HepG2 (cell line): ENCODE data around the gene TBRG1. TPM values are rescaled to one million over a fixed set of nuclear protein-coding genes. Genes with fewer than 3 reads are reported as not detected.

ENCODE experiments used
- ATAC-seq: fragments of 200-7000 bp; cut with Tn5 transposase; 3 replicates; pipeline ENCODE4 v1.9.1; 2020; ENCODE audit warnings: mild to moderate bottlenecking, moderate library complexity
- BruUV-seq: library from RNA; stranded (reverse); fragments of 400-500 nt; replicated peaks from 2 replicates; lab custom pipeline; 2021; lab: Mats Ljungman, UMichigan
- CTCF ChIA-PET: fragments of 300-600 bp; formaldehyde crosslinking; extraction: SDS; loops from one replicate; lab custom pipeline; 2021; ENCODE audit warnings: low total read pairs, inconsistent platforms, low intra/inter-chr PET ratio; lab: Yijun Ruan, JAX
- POLR2A ChIA-PET: fragments of 350-600 bp; sonication (Branson Sonifier 250); formaldehyde crosslinking; loops from one replicate; lab custom pipeline; 2020; ENCODE audit warnings: antibody characterized with exemption, inconsistent platforms; lab: Yijun Ruan, JAX
- DNase-seq: peaks from one replicate; pipeline ENCODE4 v3.0.0-alpha.2; 2015; ENCODE audit warnings: low spot score
- FAIRE-seq: peaks from 3 replicates; lab custom pipeline; 2011; peaks lifted over from hg19 to GRCh38; lab: Jason Lieb, UNC
- H2AFZ ChIP-seq: one replicate; pipeline ENCODE4 v1.6.1; 2011; ENCODE audit warnings: low read length, inconsistent platforms
- H3K27ac ChIP-seq: fragments of 300-600 bp; 3 replicates; pipeline ENCODE4 v1.8.0; 2011; ENCODE audit warnings: mixed run types, mild to moderate bottlenecking, mixed read lengths, low read length, inconsistent platforms; ENCODE audit not compliant: insufficient read depth; ENCODE audit errors: extremely low read length
- H3K27me3 ChIP-seq, 2 experiments: fragments of 200-600 bp in 1 of 2; 2 replicates in 1 of 2; 3 replicates in 1 of 2; pipeline versions ENCODE4 v1.6.0 to v1.8.0; 2011; ENCODE audit warnings: low read length in 2 of 2, mild to moderate bottlenecking in 2 of 2, moderate library complexity in 2 of 2, inconsistent platforms in 1 of 2; ENCODE audit not compliant: insufficient read depth in 2 of 2, control insufficient read depth in 1 of 2
- H3K36me3 ChIP-seq, 2 experiments: fragments of 200-600 bp in 1 of 2; replicated peaks in 1 of 2; 2 replicates in 1 of 2; 3 replicates in 1 of 2; pipeline versions ENCODE4 v1.5.1 to v1.8.0; 2011; ENCODE audit warnings: low read length in 2 of 2, inconsistent platforms in 1 of 2; ENCODE audit not compliant: insufficient read depth in 2 of 2, control insufficient read depth in 1 of 2
- H3K4me1 ChIP-seq: 2 replicates; pipeline ENCODE4 v1.5.1; 2012; ENCODE audit warnings: low read length, inconsistent platforms; ENCODE audit not compliant: insufficient read depth
- H3K4me2 ChIP-seq: 2 replicates; pipeline ENCODE4 v1.6.0; 2011; ENCODE audit warnings: low read depth, low read length, inconsistent platforms
- H3K4me3 ChIP-seq, 3 experiments: fragments of 200-600 bp in 1 of 3; sonication (generic), shearing (Covaris generic) in 1 of 3; replicated peaks in 1 of 3; 2 replicates each; pipeline ENCODE4 v1.5.1; 2011 to 2016; ENCODE audit warnings: low read length in 3 of 3, inconsistent platforms in 2 of 3, low read depth in 2 of 3, mild to moderate bottlenecking in 2 of 3, control low read depth in 1 of 3, mixed read lengths in 1 of 3; ENCODE audit not compliant: insufficient read depth in 1 of 3
- H3K79me2 ChIP-seq: one replicate; pipeline ENCODE4 v1.6.1; 2011; ENCODE audit warnings: low read length, inconsistent platforms; ENCODE audit not compliant: insufficient read depth
- H3K9ac ChIP-seq: 2 replicates; pipeline ENCODE4 v1.6.0; 2011; ENCODE audit warnings: mild to moderate bottlenecking, low read depth, low read length, inconsistent platforms; ENCODE audit not compliant: insufficient read depth
- H3K9me3 ChIP-seq: 2 replicates; pipeline ENCODE4 v1.5.1; 2012; ENCODE audit warnings: mild to moderate bottlenecking, low read length
- H4K20me1 ChIP-seq: 2 replicates; pipeline ENCODE4 v1.6.0; 2011; ENCODE audit warnings: inconsistent platforms, mild to moderate bottlenecking, low read length, moderate library complexity; ENCODE audit not compliant: insufficient read depth
- ATF7 ChIP-seq, 2 experiments: fragments of 450-650 bp in 1 of 2; sonication (generic) in 1 of 2; formaldehyde crosslinking in 1 of 2; IDR thresholded peaks; 2 replicates each; pipeline versions ENCODE4 v1.4.0 to v1.6.1; 2016 to 2020; ENCODE audit warnings: antibody characterized with exemption in 1 of 2, mild to moderate bottlenecking in 1 of 2, missing genetic modification reagents in 1 of 2
- CEBPB ChIP-seq: IDR thresholded peaks from 2 replicates; pipeline ENCODE4 v1.6.1; 2011; ENCODE audit warnings: low read depth, low read length, improper control_type of control experiment, borderline replicate concordance
- ELF4 ChIP-seq: sonication (generic); formaldehyde crosslinking; IDR thresholded peaks from 2 replicates; pipeline ENCODE4 v1.5.0; 2020; ENCODE audit warnings: missing genetic modification reagents, mild to moderate bottlenecking, moderate library complexity, borderline replicate concordance
- KDM1A ChIP-seq: IDR thresholded peaks from 2 replicates; pipeline ENCODE4 v1.6.1; 2016; ENCODE audit warnings: missing compliant biosample characterization
- KDM5B ChIP-seq: sonication (generic); formaldehyde crosslinking; IDR thresholded peaks from 2 replicates; pipeline ENCODE4 v1.4.0; 2020; ENCODE audit warnings: missing genetic modification reagents, mild to moderate bottlenecking, borderline replicate concordance
- RARG ChIP-seq: sonication (generic); formaldehyde crosslinking; IDR thresholded peaks from 2 replicates; pipeline ENCODE4 v1.4.0; 2020; ENCODE audit warnings: low read depth, mild to moderate bottlenecking, missing genetic modification reagents
- SRF ChIP-seq: IDR thresholded peaks from 2 replicates; pipeline ENCODE4 v1.6.1; 2011; ENCODE audit warnings: mild to moderate bottlenecking, low read depth, low read length, moderate library complexity
- WIZ ChIP-seq: sonication (generic); formaldehyde crosslinking; IDR thresholded peaks from 2 replicates; pipeline ENCODE4 v1.5.1; 2020; ENCODE audit warnings: mild to moderate bottlenecking, missing genetic modification reagents
- ZNF124 ChIP-seq: sonication (generic); formaldehyde crosslinking; IDR thresholded peaks from 2 replicates; pipeline ENCODE4 v1.4.0; 2020; ENCODE audit warnings: missing genetic modification reagents
- ZNF225 ChIP-seq: sonication (generic); formaldehyde crosslinking; IDR thresholded peaks from 2 replicates; pipeline ENCODE4 v1.4.0; 2020; ENCODE audit warnings: mild to moderate bottlenecking, missing genetic modification reagents
- ZNF605 ChIP-seq: sonication (generic); formaldehyde crosslinking; IDR thresholded peaks from 2 replicates; pipeline ENCODE4 v1.8.0; 2022; ENCODE audit warnings: mild to moderate bottlenecking, missing genetic modification reagents
- ZNF816 ChIP-seq: sonication (generic); formaldehyde crosslinking; IDR thresholded peaks from 2 replicates; pipeline ENCODE4 v1.8.0; 2022; ENCODE audit warnings: missing genetic modification reagents, mild to moderate bottlenecking, borderline replicate concordance
- ZSCAN29 ChIP-seq: sonication (generic); formaldehyde crosslinking; conservative IDR thresholded peaks from 2 replicates; pipeline ENCODE4 v1.4.0; 2020; ENCODE audit warnings: mild to moderate bottlenecking, missing genetic modification reagents
- WGBS: methylation state at CpG from one replicate; pipeline ENCODE4 v1.1.6; 2017; ENCODE audit warnings: low lambda C conversion rate; 5-methylcytosine and 5-hydroxymethylcytosine counted together
- in situ Hi-C: cut with HindIII; loops from 2 replicates; pipeline ENCODE4 v1.10.0; 2017; ENCODE audit warnings: low pct_unique_long_range_greater_than_20kb; ENCODE audit not compliant: extremely low pct_ligation_motif_present
- intact Hi-C: fragments of 100-400 bp; cut with micrococcal nuclease; formaldehyde crosslinking; loops from one replicate; pipeline ENCODE4 v1.10.0; 2022; ENCODE audit not compliant: unreplicated experiment
- polyA plus RNA-seq, 8 experiments: library from polyadenylated mRNA; depleted of rRNA in 3 of 8; stranded (reverse) in 7 of 8; unstranded in 1 of 8; fragments of >200 nt; fragmentation: Illumina TruSeq in 4 of 8; extraction: Trizol in 4 of 8; gene quantifications; 2 replicates each; pipeline versions ENCODE4 v1.2.1 to v1.2.3, GENCODE V29; 2011 to 2016; ENCODE audit warnings: low read depth in 4 of 8, missing spikeins in 1 of 8, mixed read lengths in 1 of 8; ENCODE audit not compliant: insufficient read depth in 1 of 8
- total RNA-seq, 5 experiments: library from RNA; depleted of rRNA; stranded (reverse); fragments of >200 nt; fragmentation: Illumina TruSeq; extraction: Trizol; gene quantifications; 2 replicates each; pipeline ENCODE4 v1.2.3, GENCODE V29; 2016; ENCODE audit warnings: low read depth in 1 of 5
- TF ChIP-seq, protein P1 (sequence below): sonication (generic); formaldehyde crosslinking; conservative IDR thresholded peaks from 2 replicates; pipeline ENCODE4 v1.5.0; 2020; ENCODE audit warnings: missing genetic modification reagents
- TF ChIP-seq, protein P2 (sequence below): IDR thresholded peaks from 2 replicates; pipeline ENCODE4 v1.6.1; 2016; ENCODE audit warnings: missing compliant biosample characterization, missing genetic modification reagents, borderline replicate concordance

The TBRG1 gene
- total and polyA plus RNA-seq, 2 of the 13 experiments (the other 11 are each of a cell fraction or from before 2014, with no cell fraction given), result 21.7 to 25.6 TPM

DNA sequence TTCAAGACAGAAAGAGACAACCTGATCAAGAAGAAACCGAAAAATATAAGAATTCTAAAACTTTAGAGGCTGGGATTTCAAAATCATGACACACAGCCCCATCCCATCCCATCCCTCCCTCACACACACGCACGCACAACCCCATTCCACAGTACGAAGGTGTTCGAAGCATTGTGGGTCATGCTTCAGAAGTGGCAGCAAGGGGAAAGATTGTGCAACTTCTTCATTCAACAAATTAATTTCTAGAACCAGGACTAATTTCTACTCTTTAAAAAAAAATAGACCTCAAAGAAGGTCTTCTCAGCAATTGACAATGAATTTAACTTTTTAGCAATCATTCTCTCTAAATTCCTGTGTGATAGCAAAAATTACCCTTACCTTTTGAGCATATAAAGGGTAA is 51.9 kb downstream of the TBRG1 start:
- Histone ChIP-seq H3K36me3 (no peaks in the 10 kb centered on the region), H3K27ac (peak overlapping the region; percentile 74), H3K9ac (peak overlapping the region; percentile 91; the same call in 1 of the 2 replicates), H3K27me3 (no peaks in the 10 kb centered on the region; a peak in 1 of 5 replicates), H4K20me1 (no peaks in the 10 kb centered on the region), H3K79me2 (no peaks in the 10 kb centered on the region), H3K4me3 (peak overlapping the region; percentile 73 to 99 (median 99); a peak in 4 of 6 replicates), H3K4me2 (peak overlapping the region; percentile 82), H3K9me3 (no peaks in the 10 kb centered on the region), H2AFZ (peak overlapping the region; percentile 32)
- CTCF ChIA-PET, result no interaction called here
- no peak for DNase-seq
- in situ Hi-C loops, result loop anchor here (5.0 to 10.0 kb wide), 3 partner anchors 88 to 190 kb away; partner anchors contain the start of genes ESAM and ROBO3
- ATAC-seq, result no peak
- intact Hi-C loops, result no loop called here
- no TSS peak for BruUV-seq
- FAIRE-seq, result no peak
- POLR2A ChIA-PET, result interaction anchor here (1.9 kb wide), 1 partner anchor 72 kb away, joined by 26 read pairs; no protein-coding TSS in a partner anchor
- TF ChIP-seq WIZ (no peak), KDM1A (CRISPR knock-in tag) (no peak), CEBPB (peak; percentile 34; the same call in 1 of the 2 replicates), ZNF605 (CRISPR knock-in tag) (no peak)
- TF ChIP-seq, protein P1, sequence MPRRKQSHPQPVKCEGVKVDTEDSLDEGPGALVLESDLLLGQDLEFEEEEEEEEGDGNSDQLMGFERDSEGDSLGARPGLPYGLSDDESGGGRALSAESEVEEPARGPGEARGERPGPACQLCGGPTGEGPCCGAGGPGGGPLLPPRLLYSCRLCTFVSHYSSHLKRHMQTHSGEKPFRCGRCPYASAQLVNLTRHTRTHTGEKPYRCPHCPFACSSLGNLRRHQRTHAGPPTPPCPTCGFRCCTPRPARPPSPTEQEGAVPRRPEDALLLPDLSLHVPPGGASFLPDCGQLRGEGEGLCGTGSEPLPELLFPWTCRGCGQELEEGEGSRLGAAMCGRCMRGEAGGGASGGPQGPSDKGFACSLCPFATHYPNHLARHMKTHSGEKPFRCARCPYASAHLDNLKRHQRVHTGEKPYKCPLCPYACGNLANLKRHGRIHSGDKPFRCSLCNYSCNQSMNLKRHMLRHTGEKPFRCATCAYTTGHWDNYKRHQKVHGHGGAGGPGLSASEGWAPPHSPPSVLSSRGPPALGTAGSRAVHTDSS (CRISPR knock-in tag), result no peak
- TF ChIP-seq, all 625 proteins: peak for 1
- WGBS, result 88% methylated on average over 5 of the region's 5 CpGs
- peaks cover 19% of the 10 kb centered on the region for H3K4me1 ChIP-seq

DNA sequence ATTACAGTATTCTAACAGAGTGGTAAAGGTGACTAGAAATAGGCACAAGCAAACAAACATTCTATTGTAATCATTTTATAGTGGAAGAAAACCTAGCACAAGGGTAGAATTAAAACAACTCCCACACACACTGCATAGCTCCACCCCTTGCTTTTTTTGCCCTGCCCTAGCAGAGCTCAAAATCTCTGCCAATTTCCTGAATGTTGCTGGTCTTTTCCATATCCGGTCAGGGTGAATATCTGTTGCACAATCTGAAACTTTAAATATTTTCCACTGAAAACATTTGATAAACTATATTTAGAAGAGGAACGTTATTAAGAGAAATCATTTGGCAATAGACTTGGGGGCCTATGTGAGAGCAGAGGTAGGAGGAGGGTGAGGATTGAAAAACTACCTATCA is 53.7 kb downstream of the TBRG1 start:
- Histone ChIP-seq H4K20me1 (no peaks in the 10 kb centered on the region), H3K9me3 (no peaks in the 10 kb centered on the region), H2AFZ (no peak overlapping the region), H3K4me1 (peaks cover 19% of the 10 kb centered on the region), H3K4me3 (no peak overlapping the region), H3K36me3 (no peaks in the 10 kb centered on the region), H3K79me2 (no peaks in the 10 kb centered on the region), H3K27me3 (no peaks in the 10 kb centered on the region; a peak in 1 of 5 replicates), H3K9ac (no peak overlapping the region), H3K27ac (no peak overlapping the region), H3K4me2 (no peak overlapping the region)
- ChIA-PET POLR2A (no interaction called here), CTCF (no interaction called here)
- DNase-seq (no peak), FAIRE-seq (no peak), ATAC-seq (no peak)
- no TSS peak for BruUV-seq
- in situ Hi-C loops, result loop anchor here (10.0 kb wide), 1 partner anchor 188 kb away; the partner anchor contains the start of gene ROBO3
- 55% methylated on average over 2 of the region's 2 CpGs for WGBS
- intact Hi-C loops, result no loop called here
- no peak for TF ChIP-seq KDM5B (CRISPR knock-in tag)
- no peak for TF ChIP-seq ATF7 (IDR thresholded peaks at IDR 0.05)
- TF ChIP-seq ATF7 (CRISPR knock-in tag; IDR thresholded peaks at IDR 0.05), result no peak
- TF ChIP-seq ZNF225 (CRISPR knock-in tag), result no peak
- TF ChIP-seq ZNF124, result no peak
- TF ChIP-seq, protein P2, sequence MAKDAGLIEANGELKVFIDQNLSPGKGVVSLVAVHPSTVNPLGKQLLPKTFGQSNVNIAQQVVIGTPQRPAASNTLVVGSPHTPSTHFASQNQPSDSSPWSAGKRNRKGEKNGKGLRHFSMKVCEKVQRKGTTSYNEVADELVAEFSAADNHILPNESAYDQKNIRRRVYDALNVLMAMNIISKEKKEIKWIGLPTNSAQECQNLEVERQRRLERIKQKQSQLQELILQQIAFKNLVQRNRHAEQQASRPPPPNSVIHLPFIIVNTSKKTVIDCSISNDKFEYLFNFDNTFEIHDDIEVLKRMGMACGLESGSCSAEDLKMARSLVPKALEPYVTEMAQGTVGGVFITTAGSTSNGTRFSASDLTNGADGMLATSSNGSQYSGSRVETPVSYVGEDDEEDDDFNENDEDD (CRISPR knock-in tag), result no peak
- TF ChIP-seq ELF4 (CRISPR knock-in tag), result no peak
- TF ChIP-seq ZSCAN29 (CRISPR knock-in tag), result no peak
- no peak for TF ChIP-seq ZNF816 (CRISPR knock-in tag)
- no peak for TF ChIP-seq RARG (CRISPR knock-in tag)
- TF ChIP-seq SRF, result no peak
